H1 (cell line): ENCODE measurements around the gene AK5. TPM values are rescaled to one million over a fixed set of nuclear protein-coding genes. Genes with fewer than 3 reads are reported as not detected.
A peak's percentile ranks its signal among the peaks of the same experiment; 100 is the strongest.

Experiments
- ASH2L ChIP-seq: fragments of 200-600, 300-600 bp; sonication (generic); IDR thresholded peaks from one replicate; pipeline ENCODE4 v1.7.1; 2017; ENCODE audit warnings: low read length
- BACH1 ChIP-seq: IDR thresholded peaks from 2 replicates; pipeline ENCODE4 v1.6.1; 2012; ENCODE audit warnings: low read length, improper control_type of control experiment
- BRCA1 ChIP-seq: IDR thresholded peaks from 2 replicates; pipeline ENCODE4 v1.6.1; 2012; ENCODE audit warnings: low read depth, low read length, improper control_type of control experiment
- CBX8 ChIP-seq: fragments of 300-800, 300-1000 bp; sonication (generic); IDR thresholded peaks from 2 replicates; pipeline ENCODE4 v1.7.1; 2016; ENCODE audit warnings: low read depth, low read length, borderline replicate concordance
- CHD1 ChIP-seq: IDR thresholded peaks from 2 replicates; pipeline ENCODE4 v1.6.1; 2012; ENCODE audit warnings: low read depth, low read length, improper control_type of control experiment
- CTBP2 ChIP-seq: IDR thresholded peaks from 2 replicates; pipeline ENCODE4 v1.7.0; 2011; ENCODE audit warnings: borderline replicate concordance, mild to moderate bottlenecking, moderate library complexity, mixed read lengths, low read length; ENCODE audit not compliant: insufficient read depth, insufficient read length
- EZH2 ChIP-seq: fragments of 200-600 bp; sonication (generic); IDR thresholded peaks from 2 replicates; pipeline ENCODE4 v1.7.1; 2012; ENCODE audit warnings: low read depth, mild to moderate bottlenecking, moderate library complexity, low read length, inconsistent platforms; ENCODE audit not compliant: severe bottlenecking
- GABPA ChIP-seq: IDR thresholded peaks from 2 replicates; pipeline ENCODE4 v1.6.1; 2011; ENCODE audit warnings: mild to moderate bottlenecking, low read length, moderate library complexity, borderline replicate concordance; ENCODE audit not compliant: insufficient read depth
- GTF2F1 ChIP-seq: IDR thresholded peaks from 2 replicates; pipeline ENCODE4 v1.6.1; 2012; ENCODE audit warnings: low read depth, low read length, improper control_type of control experiment, borderline replicate concordance
- HDAC2 ChIP-seq, 2 experiments: fragments of 300-600 bp in 1 of 2; sonication (generic) in 1 of 2; IDR thresholded peaks; 2 replicates each; pipeline ENCODE4 v1.6.1; 2011 to 2012; ENCODE audit warnings: low read depth in 2 of 2, low read length in 2 of 2, mild to moderate bottlenecking in 2 of 2, moderate library complexity in 2 of 2, borderline replicate concordance in 1 of 2, inconsistent platforms in 1 of 2
- JUND ChIP-seq: IDR thresholded peaks from 2 replicates; pipeline ENCODE4 v1.6.1; 2011; ENCODE audit warnings: mild to moderate bottlenecking, improper control_type of control experiment, low read length
- KDM4A ChIP-seq: IDR thresholded peaks from one replicate; pipeline ENCODE4 v1.7.1; 2012; ENCODE audit warnings: low read depth, mild to moderate bottlenecking, moderate library complexity, low read length, inconsistent platforms; ENCODE audit not compliant: severe bottlenecking
- MAFK ChIP-seq: IDR thresholded peaks from 2 replicates; pipeline ENCODE4 v1.6.1; 2012; ENCODE audit warnings: low read depth, mild to moderate bottlenecking, improper control_type of control experiment, low read length
- MAX ChIP-seq: IDR thresholded peaks from 2 replicates; pipeline ENCODE4 v1.6.1; 2012; ENCODE audit warnings: inconsistent platforms
- RBBP5 ChIP-seq: IDR thresholded peaks from 2 replicates; pipeline ENCODE4 v1.7.1; 2012; ENCODE audit warnings: low read depth, mild to moderate bottlenecking, inconsistent platforms, low read length, moderate library complexity, borderline replicate concordance
- RFX5 ChIP-seq: IDR thresholded peaks from 2 replicates; pipeline ENCODE4 v1.6.1; 2011; ENCODE audit warnings: low read depth, low read length, improper control_type of control experiment, borderline replicate concordance
- RNF2 ChIP-seq: fragments of 200-900, 300-1000 bp; sonication (generic); IDR thresholded peaks from 2 replicates; pipeline ENCODE4 v1.7.1; 2016; ENCODE audit warnings: borderline replicate concordance, low read depth, mild to moderate bottlenecking, antibody characterized with exemption, low read length; ENCODE audit not compliant: poor library complexity, severe bottlenecking; ENCODE audit errors: missing control alignments
- RXRA ChIP-seq: IDR thresholded peaks from 2 replicates; pipeline ENCODE4 v1.6.1; 2011; ENCODE audit warnings: low read depth, mild to moderate bottlenecking, low read length, moderate library complexity; ENCODE audit not compliant: insufficient read depth
- SP1 ChIP-seq: IDR thresholded peaks from 2 replicates; pipeline ENCODE4 v1.6.1; 2011; ENCODE audit warnings: low read depth, low read length
- SRF ChIP-seq: IDR thresholded peaks from 2 replicates; pipeline ENCODE4 v1.6.1; 2011; ENCODE audit warnings: mild to moderate bottlenecking, low read depth, low read length, moderate library complexity
- SUZ12 ChIP-seq: fragments of 200-600 bp; sonication (generic); IDR thresholded peaks from 2 replicates; pipeline ENCODE4 v1.6.1; 2012; ENCODE audit warnings: mild to moderate bottlenecking, inconsistent platforms, low read length, moderate library complexity, mixed read lengths
- TBP ChIP-seq: IDR thresholded peaks from 2 replicates; pipeline ENCODE4 v1.6.1; 2011; ENCODE audit warnings: low read depth, low read length, improper control_type of control experiment
- TCF12 ChIP-seq: IDR thresholded peaks from 2 replicates; pipeline ENCODE4 v1.6.1; 2011; ENCODE audit warnings: low read depth, mild to moderate bottlenecking, low read length
- TEAD4 ChIP-seq: IDR thresholded peaks from 2 replicates; pipeline ENCODE4 v1.6.1; 2012; ENCODE audit warnings: low read depth, low read length, inconsistent platforms, mixed read lengths
- ZNF274 ChIP-seq: IDR thresholded peaks from 2 replicates; pipeline ENCODE4 v1.7.0; 2012; ENCODE audit warnings: low read length, borderline replicate concordance; ENCODE audit errors: extremely low read depth
- polyA plus RNA-seq, 7 experiments: library from polyadenylated mRNA; depleted of rRNA in 3 of 7; stranded (reverse) in 5 of 7; unstranded in 2 of 7; fragments of >200 nt in 5 of 7; fragments of 200-250 nt in 2 of 7; gene quantifications; 1 replicate in 5 of 7; 2 replicates in 1 of 7; 4 replicates in 1 of 7; pipeline versions ENCODE4 v1.2.1 to v1.2.3, GENCODE V29; 2011 to 2013; ENCODE audit warnings: missing spikeins in 2 of 7, mixed read lengths in 2 of 7
- total RNA-seq: library from RNA; stranded (reverse); fragmentation: NEBNext Ultra II Directional; extraction: Animal tissue kit (Norgen Biotek cat#: 25700); gene quantifications from 2 replicates; pipeline ENCODE4 v1.2.1, GENCODE V29; 2021

AK5 gene
- total and polyA plus RNA-seq, 2 of the 8 experiments (the other 6 are each of a cell fraction or from before 2014, with no cell fraction given), result 2.0 to 7.1 TPM

DNA sequence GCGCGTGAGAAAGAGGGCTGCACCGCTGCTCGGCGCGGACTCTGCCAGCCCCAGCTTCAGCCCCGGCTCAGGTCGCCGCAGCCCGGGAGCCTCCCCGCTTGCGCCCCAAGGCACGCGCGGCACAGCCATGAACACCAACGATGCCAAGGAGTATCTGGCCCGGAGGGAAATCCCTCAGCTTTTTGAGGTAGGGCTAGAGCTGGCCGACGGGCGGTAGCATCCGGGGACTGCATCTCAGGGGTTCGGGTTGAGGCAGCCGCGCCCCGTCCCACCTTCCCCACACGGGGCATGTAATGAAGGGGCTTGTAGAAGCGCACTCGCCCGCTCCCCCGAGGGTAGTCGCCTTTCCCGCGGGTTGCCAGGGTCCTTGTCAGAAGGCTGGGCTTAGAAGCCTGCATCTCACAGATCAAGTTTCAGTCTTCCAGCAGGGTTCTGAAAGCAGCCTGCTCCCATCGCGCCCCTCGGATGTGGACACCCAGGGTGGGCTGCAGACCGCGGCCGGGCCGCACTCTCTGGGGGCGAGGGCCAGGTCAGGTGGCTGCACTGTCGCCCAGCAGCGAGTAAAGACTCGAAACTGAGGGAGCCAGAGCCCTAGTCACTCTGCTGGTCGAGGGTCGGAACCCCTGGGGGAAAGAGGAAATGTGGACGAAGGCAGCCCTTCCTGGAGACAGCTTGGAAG lies 507 bp downstream of the AK5 start (continued):
- TF ChIP-seq ZNF274, result no peak
- no peak for TF ChIP-seq JUND
- TF ChIP-seq RNF2, result peak; percentile 32
- TF ChIP-seq RFX5, result no peak
- 0 out of 2 replicates have a peak, but pooled peaks have one; percentile 15 for TF ChIP-seq GABPA
- TF ChIP-seq CTBP2, result no peak
- TF ChIP-seq MAFK, result no peak
- TF ChIP-seq CBX8, result no peak
- TF ChIP-seq BACH1, result no peak
- TF ChIP-seq TCF12, result no peak
- no peak for TF ChIP-seq HDAC2 (IDR thresholded peaks at IDR 0.05; ENCODE audit: borderline replicate concordance in 1 of 2, low read depth in 2 of 2, low read length in 2 of 2)
- TF ChIP-seq SP1, result no peak
- no peak for TF ChIP-seq RBBP5
- no peak for TF ChIP-seq TEAD4
- no peak for TF ChIP-seq ASH2L
- no peak for TF ChIP-seq SRF
- TF ChIP-seq TBP, result peak; percentile 42; the same call in 1 of the 2 replicates
- TF ChIP-seq KDM4A, result peak; percentile 32
- TF ChIP-seq BRCA1, result no peak
- peak; percentile 86 for TF ChIP-seq MAX
- no peak for TF ChIP-seq RXRA
- TF ChIP-seq CHD1, result no peak
- no peak for TF ChIP-seq GTF2F1
- no peak for TF ChIP-seq SUZ12
- TF ChIP-seq EZH2, result peak; percentile 59
